Cardiac muscle cell (in vitro differentiated cells and primary cell): Measurements from ENCODE around the gene GPC4. TPM values are rescaled to one million over a fixed set of nuclear protein-coding genes. Genes with fewer than 3 reads are reported as not detected.

Source experiments
- DNase-seq, 2 donors: peaks; one replicate each; pipeline versions ENCODE4 v3.0.0 to v3.0.0-alpha.2; 2010 to 2017; ENCODE audit warnings: low read depth in 1 of 2, low spot score in 1 of 2
- H3K27ac ChIP-seq: fragments of 200-600 bp; sonication (generic); 2 replicates; pipeline ENCODE4 v1.5.1; 2016
- H3K27me3 ChIP-seq: fragments of 200-600 bp; sonication (generic); 2 replicates; pipeline ENCODE4 v1.6.0; 2016; ENCODE audit warnings: control low read depth
- H3K36me3 ChIP-seq: fragments of 200-600 bp; sonication (generic); 2 replicates; pipeline ENCODE4 v1.5.1; 2016; ENCODE audit warnings: control low read depth
- H3K4me1 ChIP-seq: fragments of 200-600 bp; sonication (generic); 2 replicates; pipeline ENCODE4 v1.8.1; 2017; ENCODE audit warnings: low read depth, mild to moderate bottlenecking, mixed run types
- H3K4me3 ChIP-seq: fragments of 200-600 bp; sonication (generic); 2 replicates; pipeline ENCODE4 v1.5.1; 2016; ENCODE audit warnings: mild to moderate bottlenecking
- H3K9me3 ChIP-seq: fragments of 200-600 bp; sonication (generic); 2 replicates; pipeline ENCODE4 v1.5.1; 2017; ENCODE audit warnings: low read depth, mild to moderate bottlenecking, control low read depth
- polyA plus RNA-seq: library from polyadenylated mRNA; unstranded; fragments of >200 nt; fragmentation: Nextera tagmentation; extraction: Ambion mirVana; gene quantifications from 2 replicates; pipeline ENCODE4 v1.2.1, GENCODE V29; 2016
- total RNA-seq: library from RNA; depleted of rRNA; stranded (reverse); fragments of >200 nt; gene quantifications from 2 replicates; pipeline ENCODE4 v1.2.3, GENCODE V29; 2016
- TF ChIP-seq, protein P1 (sequence below): IDR thresholded peaks from 2 replicates; pipeline ENCODE4 v1.5.1; 2012; ENCODE audit warnings: low read depth, mild to moderate bottlenecking, low read length

The GPC4 gene
- total and polyA plus RNA-seq, 2 experiments from 2014 or later, result 13.1 to 17.3 TPM

- TF ChIP-seq, protein P1, sequence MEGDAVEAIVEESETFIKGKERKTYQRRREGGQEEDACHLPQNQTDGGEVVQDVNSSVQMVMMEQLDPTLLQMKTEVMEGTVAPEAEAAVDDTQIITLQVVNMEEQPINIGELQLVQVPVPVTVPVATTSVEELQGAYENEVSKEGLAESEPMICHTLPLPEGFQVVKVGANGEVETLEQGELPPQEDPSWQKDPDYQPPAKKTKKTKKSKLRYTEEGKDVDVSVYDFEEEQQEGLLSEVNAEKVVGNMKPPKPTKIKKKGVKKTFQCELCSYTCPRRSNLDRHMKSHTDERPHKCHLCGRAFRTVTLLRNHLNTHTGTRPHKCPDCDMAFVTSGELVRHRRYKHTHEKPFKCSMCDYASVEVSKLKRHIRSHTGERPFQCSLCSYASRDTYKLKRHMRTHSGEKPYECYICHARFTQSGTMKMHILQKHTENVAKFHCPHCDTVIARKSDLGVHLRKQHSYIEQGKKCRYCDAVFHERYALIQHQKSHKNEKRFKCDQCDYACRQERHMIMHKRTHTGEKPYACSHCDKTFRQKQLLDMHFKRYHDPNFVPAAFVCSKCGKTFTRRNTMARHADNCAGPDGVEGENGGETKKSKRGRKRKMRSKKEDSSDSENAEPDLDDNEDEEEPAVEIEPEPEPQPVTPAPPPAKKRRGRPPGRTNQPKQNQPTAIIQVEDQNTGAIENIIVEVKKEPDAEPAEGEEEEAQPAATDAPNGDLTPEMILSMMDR, result no peak
- Histone ChIP-seq H3K4me3 (no peak overlapping the region), H3K36me3 (no peaks in the 10 kb centered on the region), H3K4me1 (peaks cover 10% of the 10 kb centered on the region), H3K27me3 (no peaks in the 10 kb centered on the region), H3K27ac (no peak overlapping the region), H3K9me3 (no peaks in the 10 kb centered on the region)
- DNase-seq, result no peak
Observed at GRCh38 chrX:133269168-133269567, 146.1 kb downstream of the GPC4 start.

- Histone ChIP-seq H3K36me3 (no peaks in the 10 kb centered on the region), H3K27me3 (no peaks in the 10 kb centered on the region), H3K4me3 (no peak overlapping the region), H3K4me1 (peaks cover 10% of the 10 kb centered on the region), H3K9me3 (no peaks in the 10 kb centered on the region), H3K27ac (no peak overlapping the region)
- DNase-seq, result no peak
- TF ChIP-seq, protein P1, result no peak
Observed at GRCh38 chrX:133267621-133268020, 147.7 kb downstream of the GPC4 start.

- H3K27ac ChIP-seq, result peak overlapping the region; percentile 10
- H3K9me3 ChIP-seq, result no peaks in the 10 kb centered on the region
- H3K36me3 ChIP-seq, result no peaks in the 10 kb centered on the region
- peaks cover 10% of the 10 kb centered on the region for H3K4me1 ChIP-seq
- H3K4me3 ChIP-seq, result no peak overlapping the region
- TF ChIP-seq, protein P1, result no peak
- peak in 1 of 2 donors; percentile 76 for DNase-seq
- no peaks in the 10 kb centered on the region for H3K27me3 ChIP-seq
Observed at GRCh38 chrX:133265331-133265730, 150.0 kb downstream of the GPC4 start.

GRCh38 chrX:133258481-133258880 is 156.8 kb downstream of the GPC4 start:
- no peak for DNase-seq
- no peaks in the 10 kb centered on the region for H3K27me3 ChIP-seq
- no peaks in the 10 kb centered on the region for H3K9me3 ChIP-seq
- H3K4me1 ChIP-seq, result no peaks in the 10 kb centered on the region
- H3K36me3 ChIP-seq, result no peaks in the 10 kb centered on the region
- no peak overlapping the region for H3K27ac ChIP-seq
- TF ChIP-seq, protein P1, result no peak
- H3K4me3 ChIP-seq, result no peak overlapping the region

GRCh38 chrX:133254666-133255065 is 160.6 kb downstream of the GPC4 start:
- no peak overlapping the region for H3K27ac ChIP-seq
- peaks cover 3% of the 10 kb centered on the region for H3K4me1 ChIP-seq
- TF ChIP-seq, protein P1, result no peak

GRCh38 chrX:133251204-133251603 is 164.1 kb downstream of the GPC4 start:
- TF ChIP-seq, protein P1, result no peak
- Histone ChIP-seq H3K27me3 (no peaks in the 10 kb centered on the region), H3K36me3 (no peaks in the 10 kb centered on the region), H3K4me3 (no peak overlapping the region), H3K9me3 (no peaks in the 10 kb centered on the region), H3K4me1 (peaks cover 3% of the 10 kb centered on the region), H3K27ac (no peak overlapping the region)
- DNase-seq, result no peak

More at GRCh38 chrX:133254666-133255065, 160.6 kb downstream of the GPC4 start:
- Histone ChIP-seq H3K27me3 (no peaks in the 10 kb centered on the region), H3K9me3 (no peaks in the 10 kb centered on the region), H3K36me3 (no peaks in the 10 kb centered on the region), H3K4me3 (no peak overlapping the region)
- no peak for DNase-seq
